ENCODE data around the gene OR14C36. TPM values are rescaled to one million over a fixed set of nuclear protein-coding genes. Genes with fewer than 3 reads are reported as not detected.

The OR14C36 gene
- total RNA-seq, 1 experiment from 2014 or later = not detected

DNA sequence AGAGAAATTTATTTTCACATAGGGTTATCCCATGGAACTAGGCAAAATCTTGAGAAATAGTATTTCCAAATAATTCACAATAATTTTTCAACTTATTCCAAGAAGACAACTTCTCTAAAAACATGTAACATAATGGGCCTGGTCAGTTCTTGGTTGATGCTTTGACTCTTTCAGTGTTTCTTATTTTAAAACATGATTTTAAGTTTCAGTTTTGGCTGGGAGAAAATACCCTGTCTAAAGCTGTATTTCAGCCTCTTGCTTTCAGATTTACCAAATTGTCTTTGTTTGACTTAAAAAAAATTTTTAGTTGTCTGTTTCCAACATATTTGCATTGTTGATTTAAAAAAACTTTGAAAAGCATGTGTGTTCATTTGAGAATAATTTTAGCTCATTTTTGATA is 18.0 kb downstream of the OR14C36 start:
- no peak overlapping the region for H3K4me3 Mint-ChIP-seq
- no peak for TF ChIP-seq EMX1 (CRISPR knock-in tag; IDR thresholded peaks at IDR 0.05)
- TF ChIP-seq RORB (CRISPR knock-in tag; IDR thresholded peaks at IDR 0.05) = no peak
- TF ChIP-seq NFYB (CRISPR knock-in tag; conservative IDR thresholded peaks at IDR 0.05; ENCODE audit: low read depth) = no peak
- no peak for TF ChIP-seq FOXJ3 (CRISPR knock-in tag; IDR thresholded peaks at IDR 0.05; ENCODE audit: borderline replicate concordance)
- TF ChIP-seq OVOL2 (CRISPR knock-in tag; IDR thresholded peaks at IDR 0.05; ENCODE audit: borderline replicate concordance) = no peak
- TF ChIP-seq SMAD3 (CRISPR knock-in tag; IDR thresholded peaks at IDR 0.05; ENCODE audit: borderline replicate concordance) = no peak
- TF ChIP-seq ZNF512 (CRISPR knock-in tag; IDR thresholded peaks at IDR 0.05; ENCODE audit: borderline replicate concordance) = no peak
- TF ChIP-seq ATF1 (CRISPR knock-in tag; IDR thresholded peaks at IDR 0.05) = no peak
- TF ChIP-seq AR (CRISPR knock-in tag; IDR thresholded peaks at IDR 0.05) = no peak
- TF ChIP-seq ZNF416 (CRISPR knock-in tag; IDR thresholded peaks at IDR 0.05) = no peak
- no peak for TF ChIP-seq FOXP1 (CRISPR knock-in tag; IDR thresholded peaks at IDR 0.05; ENCODE audit: borderline replicate concordance)
- no peak for TF ChIP-seq NFATC4 (CRISPR knock-in tag; IDR thresholded peaks at IDR 0.05)
- TF ChIP-seq GRHL2 (CRISPR knock-in tag; IDR thresholded peaks at IDR 0.05; ENCODE audit: insufficient replicate concordance, severe bottlenecking) = no peak
- TF ChIP-seq, protein P1, sequence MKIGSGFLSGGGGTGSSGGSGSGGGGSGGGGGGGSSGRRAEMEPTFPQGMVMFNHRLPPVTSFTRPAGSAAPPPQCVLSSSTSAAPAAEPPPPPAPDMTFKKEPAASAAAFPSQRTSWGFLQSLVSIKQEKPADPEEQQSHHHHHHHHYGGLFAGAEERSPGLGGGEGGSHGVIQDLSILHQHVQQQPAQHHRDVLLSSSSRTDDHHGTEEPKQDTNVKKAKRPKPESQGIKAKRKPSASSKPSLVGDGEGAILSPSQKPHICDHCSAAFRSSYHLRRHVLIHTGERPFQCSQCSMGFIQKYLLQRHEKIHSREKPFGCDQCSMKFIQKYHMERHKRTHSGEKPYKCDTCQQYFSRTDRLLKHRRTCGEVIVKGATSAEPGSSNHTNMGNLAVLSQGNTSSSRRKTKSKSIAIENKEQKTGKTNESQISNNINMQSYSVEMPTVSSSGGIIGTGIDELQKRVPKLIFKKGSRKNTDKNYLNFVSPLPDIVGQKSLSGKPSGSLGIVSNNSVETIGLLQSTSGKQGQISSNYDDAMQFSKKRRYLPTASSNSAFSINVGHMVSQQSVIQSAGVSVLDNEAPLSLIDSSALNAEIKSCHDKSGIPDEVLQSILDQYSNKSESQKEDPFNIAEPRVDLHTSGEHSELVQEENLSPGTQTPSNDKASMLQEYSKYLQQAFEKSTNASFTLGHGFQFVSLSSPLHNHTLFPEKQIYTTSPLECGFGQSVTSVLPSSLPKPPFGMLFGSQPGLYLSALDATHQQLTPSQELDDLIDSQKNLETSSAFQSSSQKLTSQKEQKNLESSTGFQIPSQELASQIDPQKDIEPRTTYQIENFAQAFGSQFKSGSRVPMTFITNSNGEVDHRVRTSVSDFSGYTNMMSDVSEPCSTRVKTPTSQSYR (CRISPR knock-in tag; IDR thresholded peaks at IDR 0.05) = no peak
- peaks cover 76% of the 10 kb centered on the region for H3K36me3 Mint-ChIP-seq
- DNase-seq (ENCODE audit: low spot score) = no peak
- CTCF ChIA-PET = no interaction called here
- peaks cover 9% of the 10 kb centered on the region; the same call in 1 of the 2 replicates for H3K27me3 Mint-ChIP-seq (ENCODE audit: low read depth)
- H3K4me1 Mint-ChIP-seq = no peaks in the 10 kb centered on the region
- POLR2A ChIA-PET = no interaction called here
- peaks cover 88% of the 10 kb centered on the region for H3K9me3 Mint-ChIP-seq
- ATAC-seq = no peak
- H3K27ac Mint-ChIP-seq = no peak overlapping the region

GRCh38 chr1:248372394-248372793 is 23.8 kb downstream of the OR14C36 start:
- POLR2A ChIA-PET = no interaction called here
- Mint-ChIP-seq H3K27me3 (ENCODE audit: low read depth) (peaks cover 10% of the 10 kb centered on the region), H3K4me3 (no peak overlapping the region), H3K9me3 (peaks cover 90% of the 10 kb centered on the region), H3K27ac (no peak overlapping the region), H3K4me1 (no peaks in the 10 kb centered on the region), H3K36me3 (peaks cover 82% of the 10 kb centered on the region)
- CTCF ChIA-PET = no interaction called here
- no peak for TF ChIP-seq ZNF219 (CRISPR knock-in tag; IDR thresholded peaks at IDR 0.05; ENCODE audit: borderline replicate concordance)
- no peak for TF ChIP-seq SMAD4 (CRISPR knock-in tag; IDR thresholded peaks at IDR 0.05)
- ATAC-seq (no peak), DNase-seq (ENCODE audit: low spot score) (no peak)

DNA sequence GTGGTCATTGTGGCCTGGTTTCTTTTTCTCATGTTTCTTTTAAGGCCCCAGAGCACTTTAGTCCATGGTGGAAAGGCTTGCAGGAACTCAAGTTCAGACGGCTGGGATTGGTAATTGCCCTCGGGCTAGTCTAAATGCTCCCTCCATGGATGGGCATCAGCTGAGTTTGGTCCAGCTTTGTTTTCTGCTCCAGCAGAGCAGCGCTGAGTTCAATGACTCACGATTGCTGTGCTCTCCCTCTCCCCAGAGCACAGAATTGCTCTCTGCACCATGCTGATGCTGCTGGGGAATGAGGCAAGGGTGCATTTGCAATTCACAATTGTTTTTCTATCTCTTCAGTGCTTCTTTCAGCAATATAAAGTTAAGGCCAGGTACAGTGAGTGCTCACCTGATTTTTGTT is 25.2 kb downstream of the OR14C36 start:
- peaks cover 91% of the 10 kb centered on the region for H3K9me3 Mint-ChIP-seq
- CTCF ChIA-PET = no interaction called here

More for the DNA sequence above, 25.2 kb downstream of the OR14C36 start:
- DNase-seq (ENCODE audit: low spot score) (no peak), ATAC-seq (no peak)
- Mint-ChIP-seq H3K27me3 (ENCODE audit: low read depth) (peaks cover 10% of the 10 kb centered on the region), H3K4me1 (no peaks in the 10 kb centered on the region), H3K4me3 (no peak overlapping the region), H3K36me3 (peaks cover 82% of the 10 kb centered on the region), H3K27ac (no peak overlapping the region)
- no peak for TF ChIP-seq AFF4 (CRISPR knock-in tag; IDR thresholded peaks at IDR 0.05; ENCODE audit: borderline replicate concordance)
- POLR2A ChIA-PET = no interaction called here
